Endothelial cell (in vitro differentiated cells): ENCODE results near the gene ENG. TPM values are rescaled to one million over a fixed set of nuclear protein-coding genes. Genes with fewer than 3 reads are reported as not detected.

Source experiments
- DNase-seq: peaks from one replicate; pipeline ENCODE4 v3.0.0; 2021; ENCODE audit warnings: low spot score
- H3K27ac Mint-ChIP-seq: one replicate; pipeline ENCODE4 v1.8.0; 2021; ENCODE audit warnings: mixed read lengths, inconsistent platforms; ENCODE audit not compliant: unreplicated experiment
- H3K27me3 Mint-ChIP-seq: one replicate; pipeline ENCODE4 v1.8.0; 2021; ENCODE audit warnings: mild to moderate bottlenecking, moderate library complexity, mixed read lengths, inconsistent platforms; ENCODE audit not compliant: unreplicated experiment
- H3K36me3 Mint-ChIP-seq: one replicate; pipeline ENCODE4 v1.8.0; 2021; ENCODE audit warnings: mild to moderate bottlenecking, low read depth, mixed read lengths, inconsistent platforms; ENCODE audit not compliant: unreplicated experiment
- H3K4me1 Mint-ChIP-seq: one replicate; pipeline ENCODE4 v1.8.0; 2021; ENCODE audit warnings: mild to moderate bottlenecking, mixed read lengths, inconsistent platforms; ENCODE audit not compliant: unreplicated experiment
- H3K4me3 Mint-ChIP-seq: one replicate; pipeline ENCODE4 v1.8.0; 2021; ENCODE audit warnings: mild to moderate bottlenecking, mixed read lengths, inconsistent platforms; ENCODE audit not compliant: unreplicated experiment
- H3K9me3 Mint-ChIP-seq: one replicate; pipeline ENCODE4 v1.8.0; 2021; ENCODE audit warnings: mixed read lengths, inconsistent platforms; ENCODE audit not compliant: unreplicated experiment
- total RNA-seq: library from RNA; stranded (reverse); fragmentation: NEBNext Ultra II Directional; extraction: Animal tissue kit (Norgen Biotek cat#: 25700); gene quantifications from one replicate; pipeline ENCODE4 v1.2.1, GENCODE V29; 2021; ENCODE audit not compliant: unreplicated experiment
- TF ChIP-seq, protein P1 (sequence below): fragments of 200-600 bp; sonication (generic); IDR thresholded peaks from one replicate; pipeline ENCODE4 v1.5.0; 2021; ENCODE audit warnings: antibody characterized with exemption; ENCODE audit not compliant: unreplicated experiment

Gene ENG
- total RNA-seq, 1 donor from 2014 or later, result 113 TPM

DNA sequence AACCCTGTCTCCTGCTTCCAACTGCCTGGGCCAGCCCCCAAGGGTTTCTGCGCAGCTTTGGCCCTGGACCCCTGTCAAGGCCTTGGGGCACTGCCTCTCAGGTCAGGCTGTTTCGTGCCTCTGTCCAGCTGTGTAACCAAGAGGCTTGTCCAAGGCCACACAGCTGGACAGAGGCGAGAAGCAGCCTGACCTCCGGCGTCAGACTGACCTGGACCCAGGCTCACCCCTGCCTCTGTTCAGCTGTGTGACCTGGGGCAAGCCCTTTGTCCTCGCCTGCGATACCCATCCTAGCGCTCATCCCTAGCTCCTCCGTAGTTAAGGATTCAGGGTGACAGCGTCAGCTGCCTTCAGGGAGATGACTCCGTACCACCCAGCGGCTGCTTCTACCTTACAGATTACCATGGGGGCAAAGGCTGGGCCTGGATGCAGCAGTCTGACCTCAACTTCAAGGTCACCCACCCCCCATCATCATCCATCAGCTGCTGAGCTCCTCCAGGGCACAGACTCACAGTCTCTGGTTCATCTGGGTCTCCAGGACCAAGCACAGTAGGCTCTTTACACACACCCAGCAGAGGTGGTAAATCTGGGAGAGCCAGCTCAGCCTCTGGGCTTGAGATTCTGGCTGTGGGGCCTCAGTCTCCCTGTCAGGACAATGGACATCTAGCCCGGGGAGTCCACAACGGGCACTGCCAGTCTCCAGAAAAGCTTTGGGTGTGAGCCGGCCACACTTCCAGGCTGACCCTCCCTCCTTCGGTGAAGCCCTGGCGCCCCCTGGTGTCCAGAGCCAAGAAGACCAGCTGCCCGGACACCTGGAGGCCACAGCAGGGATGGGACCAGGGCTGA is 15.1 kb upstream of the ENG start:
- H3K4me3 Mint-ChIP-seq, result no peak overlapping the region
- H3K36me3 Mint-ChIP-seq, result peaks cover 15% of the 10 kb centered on the region
- peaks cover 12% of the 10 kb centered on the region for H3K27me3 Mint-ChIP-seq

GRCh38 chr9:127868278-127868902 is 13.9 kb upstream of the ENG start:
- no peak for DNase-seq
- Mint-ChIP-seq H3K27ac (peak overlapping the region; percentile 53), H3K4me3 (peak overlapping the region; percentile 19), H3K27me3 (peaks cover 12% of the 10 kb centered on the region), H3K9me3 (no peaks in the 10 kb centered on the region), H3K4me1 (peaks cover 38% of the 10 kb centered on the region), H3K36me3 (peaks cover 15% of the 10 kb centered on the region)
- TF ChIP-seq, protein P1, sequence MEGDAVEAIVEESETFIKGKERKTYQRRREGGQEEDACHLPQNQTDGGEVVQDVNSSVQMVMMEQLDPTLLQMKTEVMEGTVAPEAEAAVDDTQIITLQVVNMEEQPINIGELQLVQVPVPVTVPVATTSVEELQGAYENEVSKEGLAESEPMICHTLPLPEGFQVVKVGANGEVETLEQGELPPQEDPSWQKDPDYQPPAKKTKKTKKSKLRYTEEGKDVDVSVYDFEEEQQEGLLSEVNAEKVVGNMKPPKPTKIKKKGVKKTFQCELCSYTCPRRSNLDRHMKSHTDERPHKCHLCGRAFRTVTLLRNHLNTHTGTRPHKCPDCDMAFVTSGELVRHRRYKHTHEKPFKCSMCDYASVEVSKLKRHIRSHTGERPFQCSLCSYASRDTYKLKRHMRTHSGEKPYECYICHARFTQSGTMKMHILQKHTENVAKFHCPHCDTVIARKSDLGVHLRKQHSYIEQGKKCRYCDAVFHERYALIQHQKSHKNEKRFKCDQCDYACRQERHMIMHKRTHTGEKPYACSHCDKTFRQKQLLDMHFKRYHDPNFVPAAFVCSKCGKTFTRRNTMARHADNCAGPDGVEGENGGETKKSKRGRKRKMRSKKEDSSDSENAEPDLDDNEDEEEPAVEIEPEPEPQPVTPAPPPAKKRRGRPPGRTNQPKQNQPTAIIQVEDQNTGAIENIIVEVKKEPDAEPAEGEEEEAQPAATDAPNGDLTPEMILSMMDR, result no peak

More for the DNA sequence above, 15.1 kb upstream of the ENG start:
- no peak overlapping the region for H3K27ac Mint-ChIP-seq
- no peaks in the 10 kb centered on the region for H3K9me3 Mint-ChIP-seq
- DNase-seq, result peak; percentile 97
- peaks cover 38% of the 10 kb centered on the region for H3K4me1 Mint-ChIP-seq
- TF ChIP-seq, protein P1, result peak; percentile 91

DNA sequence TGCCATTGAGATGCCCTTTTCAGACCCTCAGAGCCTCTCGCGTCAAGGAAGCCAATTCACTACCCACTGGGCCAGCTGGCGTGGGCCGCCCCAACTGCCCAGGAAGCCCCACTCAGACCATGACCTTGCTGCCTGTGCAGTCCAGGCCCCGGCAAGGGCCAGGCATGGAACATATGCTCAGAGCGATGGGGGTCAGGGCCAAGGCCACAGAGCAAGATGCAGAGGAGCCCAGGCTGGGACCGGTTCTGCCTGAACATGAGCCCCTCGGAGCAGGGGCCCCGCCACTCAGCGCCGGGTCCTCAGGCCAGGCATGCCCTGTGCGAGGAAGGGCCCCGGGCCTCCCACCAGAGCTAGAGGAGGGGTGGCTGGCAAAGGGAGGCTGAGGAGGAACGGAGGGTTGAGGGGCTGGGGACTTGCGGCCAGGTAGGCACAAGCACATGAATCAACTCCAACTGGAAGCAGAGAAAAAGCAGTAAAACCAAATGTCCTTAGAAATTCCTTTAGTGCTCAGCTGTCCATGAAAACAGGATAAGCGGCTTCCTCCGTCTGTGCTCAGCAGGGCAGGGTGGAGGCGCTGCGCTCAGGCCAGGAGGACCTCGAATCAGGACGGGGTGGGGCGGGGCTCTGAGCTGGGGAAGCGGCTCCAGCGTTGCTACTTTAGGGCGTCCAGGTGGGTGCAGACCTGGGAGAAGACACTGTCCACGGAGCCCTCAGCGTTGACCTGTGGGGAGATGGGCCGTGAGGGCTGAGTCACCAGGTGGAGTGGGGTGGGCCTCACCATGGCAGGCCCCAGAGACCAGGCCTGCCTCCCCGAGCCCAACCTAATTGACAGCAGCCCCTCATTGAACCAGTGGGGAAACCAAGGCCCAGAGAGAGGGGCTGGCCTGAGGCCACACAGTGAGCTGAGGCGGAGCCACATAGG is 13.2 kb upstream of the ENG start:
- Mint-ChIP-seq H3K27me3 (peaks cover 12% of the 10 kb centered on the region), H3K4me3 (peak overlapping the region; percentile 42), H3K9me3 (no peaks in the 10 kb centered on the region), H3K36me3 (peaks cover 15% of the 10 kb centered on the region), H3K4me1 (peaks cover 44% of the 10 kb centered on the region), H3K27ac (peak overlapping the region; percentile 87)
- TF ChIP-seq, protein P1, result no peak
- peak; percentile 52 for DNase-seq

- no peak overlapping the region for H3K4me3 Mint-ChIP-seq
- H3K9me3 Mint-ChIP-seq, result no peaks in the 10 kb centered on the region
- H3K27me3 Mint-ChIP-seq, result peaks cover 12% of the 10 kb centered on the region
- DNase-seq, result no peak
- H3K4me1 Mint-ChIP-seq, result peaks cover 49% of the 10 kb centered on the region
- no peak overlapping the region for H3K27ac Mint-ChIP-seq
- TF ChIP-seq, protein P1, result no peak
- peaks cover 8% of the 10 kb centered on the region for H3K36me3 Mint-ChIP-seq
Measured at GRCh38 chr9:127866535-127866934, 12.1 kb upstream of the ENG start.
